Glutamatergic neuron (in vitro differentiated cells): ENCODE data around the gene SLC18B1. TPM values are rescaled to one million over a fixed set of nuclear protein-coding genes. Genes with fewer than 3 reads are reported as not detected.

Source experiments
- DNase-seq: peaks from one replicate; pipeline ENCODE4 v3.0.0; 2022
- H3K27ac Mint-ChIP-seq: one replicate; pipeline ENCODE4 v1.8.0; 2020; ENCODE audit warnings: mild to moderate bottlenecking, mixed read lengths, inconsistent platforms; ENCODE audit not compliant: unreplicated experiment
- H3K27me3 Mint-ChIP-seq: one replicate; pipeline ENCODE4 v1.8.0; 2020; ENCODE audit warnings: mild to moderate bottlenecking, moderate library complexity, mixed read lengths, inconsistent platforms; ENCODE audit not compliant: unreplicated experiment
- H3K36me3 Mint-ChIP-seq: one replicate; pipeline ENCODE4 v1.8.0; 2020; ENCODE audit warnings: mild to moderate bottlenecking, mixed read lengths, inconsistent platforms; ENCODE audit not compliant: unreplicated experiment
- H3K4me1 Mint-ChIP-seq: one replicate; pipeline ENCODE4 v1.8.0; 2020; ENCODE audit warnings: mild to moderate bottlenecking, low read depth, mixed read lengths, inconsistent platforms; ENCODE audit not compliant: unreplicated experiment
- H3K4me3 Mint-ChIP-seq: one replicate; pipeline ENCODE4 v1.8.0; 2020; ENCODE audit warnings: mild to moderate bottlenecking, mixed read lengths, inconsistent platforms; ENCODE audit not compliant: unreplicated experiment
- H3K9me3 Mint-ChIP-seq: one replicate; pipeline ENCODE4 v1.8.0; 2020; ENCODE audit warnings: mild to moderate bottlenecking, moderate library complexity, mixed read lengths, inconsistent platforms; ENCODE audit not compliant: unreplicated experiment
- CTCF ChIP-seq: fragments of 200-600 bp; sonication (generic); IDR thresholded peaks from one replicate; pipeline ENCODE4 v1.5.0; 2021; ENCODE audit not compliant: partially characterized antibody, unreplicated experiment
- total RNA-seq: library from RNA; stranded (reverse); fragmentation: NEBNext Ultra II Directional; extraction: Animal tissue kit (Norgen Biotek cat#: 25700); gene quantifications from one replicate; pipeline ENCODE4 v1.2.1, GENCODE V29; 2021; ENCODE audit not compliant: unreplicated experiment

The SLC18B1 gene
- total RNA-seq, 1 donor from 2014 or later = 5.8 TPM

- peaks cover 2% of the 10 kb centered on the region for H3K9me3 Mint-ChIP-seq
- H3K27ac Mint-ChIP-seq = no peak overlapping the region
- H3K4me1 Mint-ChIP-seq = no peaks in the 10 kb centered on the region
- no peaks in the 10 kb centered on the region for H3K36me3 Mint-ChIP-seq
- no peaks in the 10 kb centered on the region for H3K27me3 Mint-ChIP-seq
- no peak overlapping the region for H3K4me3 Mint-ChIP-seq
- TF ChIP-seq CTCF = no peak
- DNase-seq = no peak
Observed at GRCh38 chr6:132736239-132736638, 62.2 kb downstream of the SLC18B1 start.

- no peaks in the 10 kb centered on the region for H3K36me3 Mint-ChIP-seq
- H3K4me1 Mint-ChIP-seq = no peaks in the 10 kb centered on the region
- H3K27ac Mint-ChIP-seq = no peak overlapping the region
- H3K27me3 Mint-ChIP-seq = no peaks in the 10 kb centered on the region
- peaks cover 2% of the 10 kb centered on the region for H3K9me3 Mint-ChIP-seq
- DNase-seq = no peak
- TF ChIP-seq CTCF = no peak
- no peak overlapping the region for H3K4me3 Mint-ChIP-seq
Observed at GRCh38 chr6:132734694-132735236, 63.7 kb downstream of the SLC18B1 start.

DNA sequence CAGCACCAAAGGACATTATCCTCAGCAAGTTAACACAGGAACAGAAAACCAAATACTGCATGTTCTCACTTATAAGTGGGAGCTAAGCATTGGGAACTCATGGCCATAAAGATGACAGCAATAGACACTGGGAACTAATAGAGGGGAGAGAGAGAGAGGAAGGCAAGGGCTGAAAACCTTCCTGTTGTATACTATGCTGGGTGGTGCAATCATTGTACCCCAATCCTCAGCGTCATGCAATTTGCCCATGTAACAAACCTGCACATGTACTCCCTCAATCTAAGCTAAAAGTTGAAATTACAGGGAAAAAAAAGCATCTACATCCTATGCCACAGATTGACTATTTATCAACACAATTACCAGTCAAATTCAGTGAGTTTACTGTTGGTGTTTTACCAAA, 64.6 kb downstream of the SLC18B1 start:
- no peak for TF ChIP-seq CTCF
- Mint-ChIP-seq H3K4me1 (no peaks in the 10 kb centered on the region), H3K27ac (no peak overlapping the region), H3K4me3 (no peak overlapping the region), H3K9me3 (peaks cover 2% of the 10 kb centered on the region), H3K27me3 (no peaks in the 10 kb centered on the region), H3K36me3 (no peaks in the 10 kb centered on the region)
- DNase-seq = no peak

GRCh38 chr6:132733283-132733682, 65.2 kb downstream of the SLC18B1 start:
- no peak for DNase-seq
- TF ChIP-seq CTCF = no peak
- no peaks in the 10 kb centered on the region for H3K36me3 Mint-ChIP-seq
- H3K4me1 Mint-ChIP-seq = no peaks in the 10 kb centered on the region
- peaks cover 2% of the 10 kb centered on the region for H3K9me3 Mint-ChIP-seq
- H3K27me3 Mint-ChIP-seq = no peaks in the 10 kb centered on the region
- H3K4me3 Mint-ChIP-seq = no peak overlapping the region
- H3K27ac Mint-ChIP-seq = no peak overlapping the region

GRCh38 chr6:132731086-132731485, 67.4 kb downstream of the SLC18B1 start:
- H3K4me1 Mint-ChIP-seq = peaks cover 3% of the 10 kb centered on the region
- TF ChIP-seq CTCF = no peak
- no peak overlapping the region for H3K4me3 Mint-ChIP-seq
- DNase-seq = no peak
- H3K36me3 Mint-ChIP-seq = no peaks in the 10 kb centered on the region
- no peaks in the 10 kb centered on the region for H3K27me3 Mint-ChIP-seq
- H3K9me3 Mint-ChIP-seq = no peaks in the 10 kb centered on the region
- no peak overlapping the region for H3K27ac Mint-ChIP-seq
